KOPT-K1 (cell line): ENCODE measurements around the gene TYW1B.
"Not testable (repeated sequence)": the region's sequence is repeated elsewhere in the genome, so short reads cannot be mapped to it uniquely, and the experiment has no call there.

Experiments used
- H3K27ac ChIP-seq: fragments of 200-600 bp; sonication (generic); 2 replicates; pipeline ENCODE4 v1.5.1; 2016; ENCODE audit warnings: antibody characterized with exemption, mild to moderate bottlenecking, low read depth, low read length; ENCODE audit not compliant: poor library complexity, severe bottlenecking
- H3K36me3 ChIP-seq: fragments of 200-600 bp; sonication (generic); 2 replicates; pipeline ENCODE4 v1.5.1; 2017; ENCODE audit warnings: antibody characterized with exemption, mild to moderate bottlenecking, low read length, moderate library complexity; ENCODE audit not compliant: insufficient read depth
- H3K9me3 ChIP-seq: fragments of 200-600 bp; sonication (generic); 2 replicates; pipeline ENCODE4 v1.5.1; 2017; ENCODE audit warnings: antibody characterized with exemption, low read length, mild to moderate bottlenecking; ENCODE audit not compliant: insufficient read depth, poor library complexity, severe bottlenecking

Gene TYW1B

DNA sequence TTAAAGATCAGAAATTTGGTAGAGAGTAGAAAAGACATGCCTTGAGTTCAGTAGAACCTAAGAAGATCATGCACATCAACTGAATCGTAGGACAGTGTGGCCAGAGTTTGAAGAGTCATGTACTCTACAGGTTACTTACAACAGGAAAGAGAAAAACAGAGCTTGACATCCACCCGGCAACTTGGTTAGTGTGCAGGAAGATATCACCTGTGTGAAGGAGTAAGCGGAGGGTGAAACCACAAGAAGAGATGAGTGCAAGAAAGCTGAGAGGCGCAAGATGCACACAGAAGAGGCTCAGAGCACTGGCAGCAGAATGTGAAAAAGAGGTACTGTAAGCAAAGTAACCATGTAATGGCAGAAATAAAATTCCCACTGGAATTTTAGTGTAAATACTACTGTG is 179.4 kb downstream of the TYW1B start:
- H3K36me3 ChIP-seq, H3K27ac ChIP-seq, H3K9me3 ChIP-seq: not testable (repeated sequence)

DNA sequence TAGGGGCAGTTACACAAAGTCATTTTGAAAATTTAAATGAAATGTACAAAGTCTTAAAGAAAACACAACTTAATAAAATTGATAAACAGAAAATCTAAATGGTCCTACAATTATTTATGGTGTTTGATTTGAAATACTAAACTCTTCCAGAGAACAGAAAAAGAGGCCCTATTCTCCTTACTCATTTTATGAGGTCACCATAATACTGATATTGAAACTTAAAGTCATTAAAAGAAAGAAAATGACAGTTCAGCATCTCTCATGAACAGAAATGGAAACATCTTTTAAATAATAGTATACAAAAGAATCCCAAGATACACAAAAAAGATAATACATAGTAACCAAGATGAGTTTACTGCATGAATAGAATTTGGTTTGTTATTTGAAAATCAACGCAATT is 184.3 kb downstream of the TYW1B start:
- not testable (repeated sequence) for H3K9me3 ChIP-seq, H3K27ac ChIP-seq, H3K36me3 ChIP-seq

DNA sequence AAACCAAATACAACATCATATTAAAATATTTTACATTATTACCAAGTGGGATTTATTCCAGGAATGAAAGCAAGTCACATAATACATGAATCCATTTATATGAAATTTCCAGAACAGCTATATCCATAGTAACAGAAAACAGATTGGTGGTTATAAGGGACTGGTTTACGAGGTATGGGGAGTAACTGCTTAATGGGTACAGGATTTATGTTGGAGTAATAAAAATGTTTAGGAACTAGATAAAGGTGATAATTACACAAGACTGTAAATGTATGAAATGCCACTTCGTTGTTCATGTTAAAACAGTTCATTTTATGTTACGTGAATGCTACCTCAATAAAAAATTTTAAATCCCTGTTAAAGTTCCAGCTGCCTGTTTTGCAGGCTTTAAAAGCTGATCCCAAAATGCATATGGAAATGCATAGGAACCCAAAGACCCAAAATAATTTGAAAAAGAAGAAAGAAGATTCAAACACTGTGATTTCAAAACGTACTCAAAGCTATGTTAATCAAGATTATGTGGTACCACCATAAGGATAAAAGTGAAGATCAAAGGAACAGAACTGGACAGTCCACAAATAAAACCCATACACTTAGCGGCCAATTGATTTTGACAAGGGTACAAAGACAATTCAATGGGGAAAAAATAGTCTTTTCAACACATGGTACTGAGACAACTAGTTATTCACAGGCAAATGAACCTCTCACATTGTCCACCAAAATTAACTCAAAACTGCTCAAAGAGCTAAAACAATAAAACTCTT is 186.3 kb downstream of the TYW1B start:
- H3K27ac ChIP-seq, H3K36me3 ChIP-seq, H3K9me3 ChIP-seq: not testable (repeated sequence)

- not testable (repeated sequence) for H3K36me3 ChIP-seq, H3K9me3 ChIP-seq, H3K27ac ChIP-seq
These were observed 187.3 kb downstream of the TYW1B start for GRCh38 chr7:72640740-72641139.

- not testable (repeated sequence) for H3K27ac ChIP-seq, H3K9me3 ChIP-seq, H3K36me3 ChIP-seq
These were observed 192.6 kb downstream of the TYW1B start for GRCh38 chr7:72635273-72635908.

GRCh38 chr7:72632765-72633292 is 195.2 kb downstream of the TYW1B start:
- H3K9me3 ChIP-seq, H3K27ac ChIP-seq, H3K36me3 ChIP-seq: not testable (repeated sequence)

DNA sequence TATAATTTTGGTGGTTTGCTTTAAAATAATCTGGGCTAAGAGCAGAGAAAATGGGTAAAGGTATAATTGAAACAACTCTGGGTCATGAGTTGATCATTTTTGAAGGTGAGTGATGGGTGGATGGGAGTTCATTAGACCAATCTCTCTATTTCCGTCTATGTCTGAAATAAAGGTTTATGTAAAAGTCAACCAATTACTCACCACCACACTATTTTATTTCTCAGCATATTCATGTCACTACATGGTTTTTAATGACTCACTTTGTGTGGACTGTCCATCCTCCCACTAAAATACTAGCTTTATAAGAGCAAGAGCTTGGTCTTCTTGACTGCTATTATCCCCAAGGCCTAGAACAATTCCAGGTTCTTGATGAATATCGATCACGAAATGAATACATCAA is 199.6 kb downstream of the TYW1B start:
- H3K27ac ChIP-seq, H3K9me3 ChIP-seq, H3K36me3 ChIP-seq: not testable (repeated sequence)

DNA sequence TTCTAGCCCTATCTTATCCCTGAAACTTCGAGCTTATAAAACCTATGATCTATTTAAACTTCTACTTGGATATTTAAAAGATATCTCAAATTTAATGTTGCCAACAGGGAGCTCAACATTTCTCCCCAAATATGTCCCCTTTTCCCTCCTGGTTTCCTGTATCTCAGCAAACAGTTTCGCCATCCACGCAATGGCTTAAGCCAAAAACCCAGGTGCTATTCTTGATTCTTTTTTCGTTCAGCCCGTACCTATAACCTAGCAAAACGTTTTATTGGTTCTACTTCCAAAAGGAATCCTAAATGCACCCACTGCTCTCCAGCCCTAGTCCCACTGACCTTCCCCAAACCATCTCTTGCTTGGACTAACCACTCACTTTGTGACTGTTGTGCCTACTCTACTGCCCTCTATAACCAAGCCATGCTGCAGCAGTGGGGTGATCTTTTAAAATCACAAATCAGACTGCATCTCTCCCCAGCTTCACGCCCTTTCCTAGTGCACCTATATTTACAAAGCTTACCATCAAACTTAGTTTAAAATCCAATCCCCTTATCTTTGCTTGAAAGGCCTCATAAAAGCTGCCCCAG is 201.5 kb downstream of the TYW1B start:
- not testable (repeated sequence) for H3K27ac ChIP-seq, H3K36me3 ChIP-seq

GRCh38 chr7:72625721-72626423 is 202.1 kb downstream of the TYW1B start:
- not testable (repeated sequence) for H3K27ac ChIP-seq, H3K9me3 ChIP-seq, H3K36me3 ChIP-seq

More for the DNA sequence above, 201.5 kb downstream of the TYW1B start:
- not testable (repeated sequence) for H3K9me3 ChIP-seq

DNA sequence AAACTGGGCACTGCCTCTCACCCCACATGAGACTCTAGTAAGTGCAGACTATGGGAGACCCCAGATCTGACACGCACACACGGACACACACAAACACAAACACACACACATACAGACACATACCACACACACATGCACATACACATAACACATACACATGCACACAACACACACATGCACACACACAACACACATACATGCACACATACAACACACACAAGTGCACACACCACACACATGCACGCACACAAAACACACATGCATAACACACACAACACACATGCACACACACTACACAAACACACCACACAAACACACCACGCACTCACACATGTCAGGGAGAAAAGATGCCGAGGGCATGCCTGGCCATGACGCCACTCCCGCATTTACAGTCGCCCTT is 205.5 kb downstream of the TYW1B start:
- no peaks in the 10 kb centered on the region for H3K9me3 ChIP-seq
- H3K36me3 ChIP-seq = no peaks in the 10 kb centered on the region
- H3K27ac ChIP-seq = no peak overlapping the region

- H3K9me3 ChIP-seq, H3K27ac ChIP-seq, H3K36me3 ChIP-seq: not testable (repeated sequence)
These were observed 206.2 kb downstream of the TYW1B start for GRCh38 chr7:72621761-72622187.

DNA sequence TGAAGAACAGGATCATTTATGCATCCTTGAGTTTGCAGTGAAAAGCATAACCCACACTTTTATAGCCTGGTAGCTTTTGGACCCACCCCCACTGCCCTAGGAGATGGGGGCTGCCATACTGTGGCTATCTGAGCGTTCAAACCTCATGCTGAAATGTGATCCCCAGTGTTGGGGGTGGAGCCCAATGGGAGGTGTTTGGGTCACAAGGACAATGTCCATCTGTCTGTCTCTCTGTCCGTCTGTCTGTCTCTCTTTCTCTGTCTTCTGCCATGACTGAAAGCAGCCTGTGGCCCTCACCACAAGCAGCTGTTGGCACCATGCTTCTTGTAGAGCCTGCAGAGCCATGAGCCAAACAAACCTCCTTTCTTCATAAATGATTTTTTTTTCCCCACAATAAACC is 207.1 kb downstream of the TYW1B start:
- not testable (repeated sequence) for H3K36me3 ChIP-seq, H3K27ac ChIP-seq, H3K9me3 ChIP-seq

GRCh38 chr7:72618435-72619180 is 209.4 kb downstream of the TYW1B start:
- not testable (repeated sequence) for H3K27ac ChIP-seq

DNA sequence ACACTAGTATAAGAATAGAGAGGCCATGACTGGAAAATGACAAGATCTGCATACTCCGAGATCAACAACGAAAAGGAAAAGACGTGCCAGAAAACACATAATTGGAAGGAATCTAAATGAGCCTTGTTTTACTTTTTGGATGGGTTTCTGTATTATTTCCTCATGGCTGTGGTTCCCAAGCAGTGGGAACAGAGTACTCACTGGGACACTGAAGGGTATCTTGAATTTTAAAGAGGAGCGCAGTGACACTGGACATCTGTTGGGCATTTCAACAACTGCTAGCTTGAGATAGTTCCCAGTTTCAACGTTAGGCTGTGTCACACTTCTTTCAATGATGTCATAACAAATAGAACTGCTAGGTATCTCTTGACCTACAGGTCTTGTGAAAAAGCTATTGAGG is 218.2 kb downstream of the TYW1B start:
- H3K27ac ChIP-seq, H3K9me3 ChIP-seq, H3K36me3 ChIP-seq: not testable (repeated sequence)

More at GRCh38 chr7:72618435-72619180, 209.4 kb downstream of the TYW1B start:
- H3K9me3 ChIP-seq, H3K36me3 ChIP-seq: not testable (repeated sequence)

DNA sequence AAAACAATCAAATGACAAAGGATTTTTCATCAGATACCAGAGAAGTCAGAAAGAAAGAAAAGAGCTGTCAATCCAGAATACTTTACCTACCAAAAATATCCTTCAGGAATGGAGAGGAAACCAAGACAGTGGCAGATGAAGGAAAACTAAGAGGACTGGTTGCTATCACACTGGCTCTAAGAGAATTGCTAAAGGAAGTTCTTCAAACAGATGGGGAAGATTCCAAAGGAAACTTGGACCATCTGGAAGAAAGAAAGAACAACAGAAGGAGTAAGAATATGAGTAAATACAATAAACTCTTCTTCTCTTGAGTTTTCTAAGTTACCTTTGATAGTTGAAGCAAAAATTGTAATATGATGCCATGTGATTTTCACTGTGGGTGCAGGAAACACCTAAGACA is 220.0 kb downstream of the TYW1B start:
- not testable (repeated sequence) for H3K27ac ChIP-seq, H3K9me3 ChIP-seq, H3K36me3 ChIP-seq
